Activated CD4-positive, alpha-beta T cell treated with anti-CD3 and anti-CD28 coated beads, Interleukin-2, Interleukin-4, amounts not matched to agents 100 ng/mL and 50 ng/mL, durations not matched to agents 16 hours and 8 hours (primary cell): ENCODE results near the gene SULF2.

Source experiments
- DNase-seq: peaks from one replicate; pipeline ENCODE4 v3.0.0-alpha.2; 2020; ENCODE audit warnings: low spot score

Gene SULF2

DNA sequence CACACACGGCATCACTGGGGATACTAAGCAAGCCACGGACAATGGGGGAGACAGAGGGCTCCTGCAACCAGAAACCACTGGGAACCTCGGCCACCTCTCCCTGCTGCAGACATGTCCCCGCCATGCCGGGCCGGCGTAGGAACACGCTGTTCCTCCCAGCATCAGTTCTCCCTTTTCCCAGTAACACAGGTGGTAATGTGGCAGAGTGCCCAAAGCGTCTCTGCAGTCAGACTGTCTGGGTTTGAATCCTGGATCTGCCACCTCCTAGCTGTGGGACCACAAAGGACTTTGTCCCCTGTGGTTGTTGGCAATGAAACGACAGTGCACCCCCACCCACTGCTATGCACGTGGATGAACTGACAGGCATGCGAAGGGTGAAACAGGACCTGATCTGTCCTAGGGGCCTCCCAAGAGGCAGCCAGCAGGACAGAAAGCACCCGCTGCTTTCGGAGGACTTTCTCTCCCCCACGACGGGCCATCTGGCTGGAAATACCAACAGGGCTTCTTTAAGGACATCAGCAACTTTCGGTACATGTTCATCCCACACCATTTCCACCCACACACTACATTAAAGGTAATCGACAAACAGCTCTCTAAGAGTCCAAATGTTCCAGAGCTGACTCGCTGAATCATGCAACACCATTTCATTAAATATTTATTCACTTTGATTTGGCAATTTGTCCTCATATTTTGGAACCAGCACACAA, 74.1 kb downstream of the SULF2 start:
- no peak for DNase-seq

DNA sequence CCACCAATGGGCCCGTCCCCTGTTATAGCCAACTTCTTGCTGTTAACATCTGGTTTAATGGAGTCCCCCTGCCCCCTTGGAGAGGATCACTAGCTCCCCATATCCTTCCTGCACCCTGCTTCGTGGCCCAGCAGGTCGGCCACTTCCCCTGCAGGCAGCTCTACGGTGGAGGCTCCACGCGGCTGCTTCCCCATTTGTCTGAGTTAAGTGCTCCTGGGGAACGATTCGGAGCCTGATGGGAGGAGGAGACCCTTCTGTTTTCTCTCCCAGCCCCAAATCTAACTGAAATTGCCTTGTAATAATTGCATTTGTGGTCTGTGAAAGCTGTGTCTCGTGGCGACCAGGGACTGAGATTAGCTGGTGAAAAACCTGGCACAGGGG, 74.6 kb downstream of the SULF2 start:
- DNase-seq = no peak

DNA sequence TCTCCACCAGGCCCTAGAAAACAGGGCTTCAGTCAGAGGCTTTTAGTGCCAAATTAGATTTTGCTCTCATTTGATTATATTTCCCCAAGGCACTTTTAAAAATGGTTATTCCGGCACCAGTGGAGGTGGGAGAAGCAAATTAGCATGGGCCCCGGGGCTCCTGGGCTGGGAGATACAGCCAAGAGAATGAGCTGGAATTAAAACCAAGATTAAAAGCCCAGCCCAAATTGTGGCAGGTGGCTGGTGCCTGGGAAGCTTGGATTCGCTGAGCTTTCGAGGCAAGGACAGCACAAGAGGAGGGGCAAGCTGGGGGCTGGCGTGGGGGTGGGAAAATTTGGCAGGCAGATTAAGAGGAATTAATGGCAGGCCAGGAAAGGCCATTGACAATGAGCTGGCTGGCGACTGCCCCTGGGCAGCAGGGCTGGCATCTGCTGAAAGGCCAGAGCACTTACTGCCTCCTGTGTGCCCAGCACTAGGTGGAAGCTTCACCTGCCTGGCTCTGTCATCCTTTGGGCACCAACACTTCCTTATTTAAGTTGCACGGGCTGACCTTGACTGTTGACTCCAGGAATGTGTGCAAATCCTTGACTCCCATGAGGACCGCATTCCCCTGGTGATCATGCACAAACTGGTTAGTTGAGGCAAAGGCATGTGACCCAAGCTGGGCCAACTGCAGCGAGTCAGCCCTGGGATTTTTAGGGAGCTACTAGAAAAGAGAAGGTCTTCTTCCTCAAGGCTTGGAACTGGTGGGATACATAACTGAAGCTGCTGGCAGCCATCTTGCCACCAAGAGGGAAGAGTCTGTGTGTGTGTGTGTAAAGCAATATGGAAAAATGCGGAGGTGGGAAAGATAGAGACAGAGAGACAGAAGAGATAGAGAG, 76.1 kb downstream of the SULF2 start:
- no peak for DNase-seq

DNA sequence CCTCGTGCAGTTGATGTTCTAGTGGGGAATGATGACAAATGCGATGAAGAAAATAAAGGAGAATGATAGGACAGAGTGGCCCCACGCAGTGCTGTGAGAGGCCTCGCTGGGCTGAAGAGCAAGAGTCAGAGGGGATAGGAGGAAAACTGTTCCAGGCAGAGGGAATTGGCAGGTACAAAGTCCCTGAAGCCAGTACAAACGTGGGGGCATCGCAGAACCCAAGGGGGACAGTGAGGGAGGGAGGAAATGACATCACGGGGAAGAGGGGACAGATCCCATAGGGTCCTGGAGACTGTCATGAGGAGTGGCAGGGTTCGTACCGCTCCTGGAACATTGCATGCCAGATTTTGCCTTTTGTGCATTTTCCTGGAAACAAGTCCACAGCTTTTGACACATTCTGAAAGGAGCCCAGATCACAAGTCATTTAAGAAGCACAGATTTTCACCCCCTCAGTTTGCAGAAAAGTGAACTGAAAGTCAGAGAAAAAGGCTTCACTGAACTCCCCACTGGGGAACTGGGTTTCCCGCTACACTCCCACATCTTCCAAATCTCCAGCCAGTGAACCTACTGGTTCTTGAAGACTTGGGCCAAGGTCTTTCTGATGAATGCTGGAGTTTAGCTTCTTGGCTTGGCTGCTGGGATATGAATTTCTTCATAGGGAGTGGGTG, 77.0 kb downstream of the SULF2 start:
- no peak for DNase-seq

DNA sequence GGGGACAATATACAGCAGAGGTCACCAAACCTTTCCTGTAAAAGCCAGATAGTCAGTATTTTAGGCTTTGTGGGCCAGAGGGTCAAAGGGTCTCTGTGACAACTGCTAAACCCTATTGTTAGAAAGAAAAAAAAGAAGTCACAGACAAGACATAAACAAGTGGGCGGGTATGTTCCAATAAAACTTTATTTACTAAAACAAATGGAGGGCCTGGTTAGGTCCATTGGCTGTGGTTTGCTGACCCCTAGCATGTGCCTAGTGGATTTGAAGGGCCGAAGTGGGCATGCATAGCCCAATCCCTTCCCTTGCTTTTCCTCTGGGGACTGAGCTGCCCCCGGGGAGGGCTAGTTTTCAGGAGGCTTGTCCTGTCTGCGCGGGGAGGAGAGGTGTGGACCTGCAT, 78.9 kb downstream of the SULF2 start:
- no peak for DNase-seq

DNA sequence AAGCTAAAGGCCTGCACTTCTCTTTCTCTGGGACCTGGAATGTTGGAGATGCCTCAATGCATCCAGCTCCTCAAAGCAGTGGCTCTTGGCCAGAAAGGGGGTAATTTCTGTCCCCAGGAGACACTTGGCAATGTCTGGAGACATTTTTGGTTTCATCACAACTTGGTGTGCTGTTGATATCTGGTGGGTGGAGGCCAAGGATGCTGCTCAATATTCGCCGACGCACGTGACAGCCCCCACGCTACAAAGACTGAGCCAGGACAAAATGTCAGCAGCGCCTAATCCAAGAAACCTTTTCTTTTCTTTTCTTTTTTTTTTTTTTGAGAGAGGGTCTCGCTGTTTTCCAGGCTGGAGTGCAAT, 79.8 kb downstream of the SULF2 start:
- no peak for DNase-seq

DNA sequence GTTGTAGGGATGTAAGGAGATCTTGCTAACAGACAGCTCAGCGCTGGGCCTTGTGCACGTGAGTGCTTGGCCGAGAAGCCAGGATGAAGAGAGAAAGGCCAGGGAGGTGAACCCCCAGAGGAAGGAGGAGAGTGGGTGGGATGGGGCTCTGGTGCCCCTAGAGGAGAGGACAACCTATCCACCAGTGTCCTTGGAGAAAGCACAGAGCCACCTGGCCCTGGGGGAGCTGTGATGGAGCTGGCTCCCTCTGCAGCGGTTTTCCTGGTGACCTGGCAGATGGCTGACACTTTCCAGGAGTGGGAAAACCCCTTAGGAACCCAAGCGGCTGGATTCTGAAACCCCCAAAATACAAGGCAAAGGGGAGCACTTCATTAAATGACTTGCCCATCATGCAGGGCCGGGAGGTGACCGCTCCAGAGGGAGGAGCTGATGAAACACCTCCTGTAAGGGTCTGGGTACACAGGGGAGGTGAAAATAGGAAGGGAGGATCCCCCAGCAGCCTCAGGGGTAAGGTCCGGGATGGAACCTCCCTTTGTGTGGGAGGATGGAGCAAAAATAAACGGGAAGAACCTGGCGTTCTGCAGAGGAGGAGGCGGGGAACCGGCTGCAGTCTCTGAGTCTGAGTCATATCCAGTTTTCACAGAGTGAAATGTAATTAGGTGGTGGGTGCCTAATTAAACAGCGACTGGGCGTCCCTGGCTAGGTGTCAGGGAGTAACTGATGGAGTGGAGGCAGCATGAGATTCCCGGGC, 80.4 kb downstream of the SULF2 start:
- no peak for DNase-seq

DNA sequence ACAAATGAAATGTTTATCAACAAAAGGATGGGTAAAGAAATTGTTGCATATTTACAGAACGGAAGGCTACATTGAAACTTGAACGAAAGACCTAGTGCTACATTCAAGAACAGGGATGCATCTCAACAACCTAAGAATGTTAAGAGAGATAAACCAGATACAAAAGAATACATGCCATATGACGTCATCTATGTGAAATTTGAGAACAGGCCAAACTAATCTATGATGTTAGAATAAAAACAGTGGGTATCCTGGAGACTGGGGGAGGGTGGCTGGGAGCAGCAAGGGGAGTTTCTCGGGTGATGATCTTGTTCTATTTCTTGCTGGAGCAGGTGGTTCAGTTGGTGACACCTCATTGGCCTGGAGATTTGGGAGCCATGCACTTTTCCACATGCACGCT, 81.5 kb downstream of the SULF2 start:
- no peak for DNase-seq

DNA sequence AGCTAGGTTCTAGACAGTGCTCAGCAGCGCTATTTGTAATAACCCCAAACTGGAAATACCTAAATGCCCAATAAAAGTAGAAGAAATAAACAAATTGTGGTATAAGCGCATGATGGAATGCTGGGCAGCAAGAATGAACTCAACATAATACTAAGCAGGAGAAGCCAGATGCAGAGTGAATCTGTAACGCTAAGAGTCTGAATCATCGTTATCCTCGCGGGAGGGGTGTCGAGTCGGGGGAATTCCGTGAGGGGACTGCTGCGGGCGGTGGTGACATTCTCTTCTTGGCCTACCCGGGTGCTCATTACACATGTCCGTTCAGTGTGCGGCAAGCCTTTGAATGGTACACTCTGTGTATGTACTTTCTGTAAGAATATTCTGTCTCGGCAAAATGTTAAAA, 83.7 kb downstream of the SULF2 start:
- no peak for DNase-seq

DNA sequence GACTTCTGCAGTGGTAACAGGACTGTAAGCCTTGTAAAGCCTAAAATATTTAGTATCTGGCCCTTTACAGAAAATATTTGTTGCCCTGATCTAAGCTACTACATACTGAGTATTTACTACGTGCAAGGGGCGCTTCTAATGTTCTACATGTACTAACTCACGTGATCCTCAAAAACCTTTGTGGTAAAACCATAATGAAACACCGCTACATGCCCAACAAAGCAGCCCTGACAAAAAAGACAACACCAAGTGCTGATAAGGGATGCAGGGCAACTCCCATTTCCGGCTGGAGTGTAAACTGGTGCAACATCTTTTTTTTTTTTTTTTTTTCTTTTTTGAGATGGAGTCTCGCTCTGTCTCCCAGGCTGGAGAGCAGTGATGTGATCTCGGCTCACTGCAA, 85.0 kb downstream of the SULF2 start:
- DNase-seq = no peak

DNA sequence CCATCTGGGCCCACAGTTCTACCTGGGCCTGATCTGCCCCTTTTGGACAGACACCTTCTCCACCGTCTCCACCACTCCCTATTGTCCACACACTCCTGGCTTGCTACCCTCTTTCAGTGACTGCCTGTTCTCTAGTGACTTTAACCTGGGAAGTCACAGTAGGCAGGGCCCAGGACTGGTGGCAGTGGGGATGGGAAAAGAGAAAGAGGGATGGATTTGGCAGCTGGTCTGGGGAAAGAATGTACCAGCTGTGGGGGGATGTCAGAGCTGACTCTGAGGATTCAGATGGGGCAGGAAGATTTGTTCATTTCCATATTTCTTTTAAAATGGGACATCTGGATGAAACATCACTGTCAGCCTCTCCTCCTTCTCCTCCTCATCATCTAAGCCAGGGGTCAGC, 85.5 kb downstream of the SULF2 start:
- DNase-seq = no peak

DNA sequence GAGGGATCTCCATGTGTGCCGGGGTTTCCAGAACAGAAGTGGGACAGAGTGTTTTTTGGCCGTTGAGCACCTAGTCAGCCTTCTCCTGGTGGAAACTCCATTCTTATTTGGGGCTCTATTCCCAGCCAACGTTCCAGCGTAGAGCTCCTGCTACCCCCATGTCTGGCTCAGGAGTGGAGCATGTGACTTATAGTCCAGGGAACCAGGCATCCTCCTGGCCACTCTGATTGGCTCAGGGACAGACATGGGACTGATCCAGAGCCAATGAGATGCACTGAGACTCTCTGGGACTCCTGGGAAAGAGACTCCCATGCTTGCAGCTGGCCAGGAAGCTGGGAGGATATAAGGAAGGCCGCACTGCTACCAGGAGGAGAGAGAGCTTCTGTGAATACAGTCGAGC, 87.1 kb downstream of the SULF2 start:
- DNase-seq = no peak

DNA sequence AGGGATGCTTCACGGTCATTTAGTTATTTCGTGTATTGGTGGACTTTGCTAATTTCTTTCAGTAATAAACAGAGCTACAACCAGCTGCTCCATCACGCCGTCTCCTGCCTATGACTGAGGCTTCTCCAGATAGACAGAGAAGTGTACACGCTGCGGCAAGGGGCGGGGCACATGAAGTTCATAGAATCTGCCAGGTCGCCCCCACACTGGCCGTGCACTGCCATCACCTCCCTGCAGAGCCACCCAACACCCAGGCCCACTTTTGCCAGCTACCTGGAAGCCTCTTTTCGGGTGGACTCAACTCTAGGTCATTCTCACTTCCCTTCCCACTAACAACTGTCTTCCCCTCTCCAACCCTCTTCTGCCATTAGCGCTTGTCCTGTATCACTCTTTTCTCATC, 88.4 kb downstream of the SULF2 start:
- no peak for DNase-seq

DNA sequence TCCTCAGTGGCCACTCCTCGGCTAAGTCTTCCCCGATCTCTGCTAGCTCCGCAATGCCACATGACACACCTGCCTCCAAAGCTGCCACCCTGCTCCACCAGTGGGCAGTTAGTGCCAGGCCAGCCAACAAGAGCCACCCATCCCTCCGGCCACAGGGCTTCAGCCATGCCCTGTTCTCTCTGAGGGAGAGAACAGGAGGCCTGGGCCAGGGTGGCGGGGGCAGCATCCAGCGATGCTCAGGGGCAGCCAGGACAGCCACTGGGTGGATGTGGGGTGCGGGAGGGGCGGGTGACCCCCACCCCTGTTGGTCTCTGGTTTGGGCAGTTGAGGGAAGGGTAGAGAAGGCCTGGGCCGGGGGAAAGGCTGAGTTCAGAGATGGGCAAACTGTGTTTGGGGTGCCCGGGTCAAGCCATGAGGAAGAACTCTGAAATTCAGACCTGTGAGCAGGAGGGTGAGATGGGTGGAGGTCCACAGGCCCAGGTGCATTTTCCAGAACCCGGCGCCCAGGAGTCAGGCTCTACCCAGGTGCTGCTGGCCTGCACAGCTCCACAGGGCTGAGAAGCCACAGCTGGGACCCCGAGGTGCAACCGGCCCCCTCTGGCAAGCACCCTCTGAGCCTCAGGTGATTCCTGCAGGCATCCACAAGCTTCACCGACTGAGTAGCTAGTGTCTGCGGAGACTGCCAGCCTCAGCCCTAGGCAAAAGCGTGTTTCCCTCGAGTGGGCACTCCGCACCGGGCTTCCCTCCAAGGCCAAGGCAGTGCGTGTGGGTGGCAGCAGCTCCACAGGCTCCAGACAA, 91.1 kb downstream of the SULF2 start:
- no peak for DNase-seq

DNA sequence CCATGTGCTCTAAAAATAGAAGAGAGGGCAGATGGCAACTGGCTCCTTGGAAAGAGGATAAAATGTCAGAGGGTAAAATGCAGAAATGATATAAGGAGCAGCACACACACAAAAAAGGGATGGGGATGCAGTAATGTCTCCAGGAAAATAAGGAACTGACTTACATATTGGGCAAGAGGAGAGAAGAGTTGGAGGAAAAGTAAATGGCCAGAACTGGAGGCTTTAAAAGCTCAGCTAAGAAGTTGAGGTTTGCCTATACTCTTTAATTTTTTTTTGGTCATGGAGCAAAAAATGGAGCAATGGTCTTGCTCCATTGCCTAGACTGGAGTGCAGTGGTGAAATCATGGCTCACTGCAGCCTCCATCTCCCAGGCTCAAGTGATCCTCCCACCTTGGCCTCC, 93.7 kb downstream of the SULF2 start:
- no peak for DNase-seq

DNA sequence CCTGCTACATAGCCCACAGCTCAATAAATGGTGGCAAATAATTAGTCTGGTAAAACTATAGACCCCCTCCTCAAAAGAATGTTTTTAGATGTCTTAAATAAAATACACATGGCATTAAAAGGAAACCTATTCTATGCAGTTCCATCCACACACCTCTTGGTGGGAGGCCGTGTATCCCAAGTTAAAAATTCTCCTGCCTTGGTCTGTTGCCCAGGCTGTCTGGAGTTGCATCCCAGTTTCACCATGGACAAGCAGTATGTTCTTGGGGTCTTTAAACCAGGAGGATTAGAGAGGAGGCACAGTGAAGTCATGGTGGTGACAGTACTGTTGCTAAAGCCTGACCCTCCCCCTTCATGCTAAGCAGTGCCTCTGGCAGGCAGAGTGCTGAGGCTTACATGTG, 95.5 kb downstream of the SULF2 start:
- DNase-seq = no peak

DNA sequence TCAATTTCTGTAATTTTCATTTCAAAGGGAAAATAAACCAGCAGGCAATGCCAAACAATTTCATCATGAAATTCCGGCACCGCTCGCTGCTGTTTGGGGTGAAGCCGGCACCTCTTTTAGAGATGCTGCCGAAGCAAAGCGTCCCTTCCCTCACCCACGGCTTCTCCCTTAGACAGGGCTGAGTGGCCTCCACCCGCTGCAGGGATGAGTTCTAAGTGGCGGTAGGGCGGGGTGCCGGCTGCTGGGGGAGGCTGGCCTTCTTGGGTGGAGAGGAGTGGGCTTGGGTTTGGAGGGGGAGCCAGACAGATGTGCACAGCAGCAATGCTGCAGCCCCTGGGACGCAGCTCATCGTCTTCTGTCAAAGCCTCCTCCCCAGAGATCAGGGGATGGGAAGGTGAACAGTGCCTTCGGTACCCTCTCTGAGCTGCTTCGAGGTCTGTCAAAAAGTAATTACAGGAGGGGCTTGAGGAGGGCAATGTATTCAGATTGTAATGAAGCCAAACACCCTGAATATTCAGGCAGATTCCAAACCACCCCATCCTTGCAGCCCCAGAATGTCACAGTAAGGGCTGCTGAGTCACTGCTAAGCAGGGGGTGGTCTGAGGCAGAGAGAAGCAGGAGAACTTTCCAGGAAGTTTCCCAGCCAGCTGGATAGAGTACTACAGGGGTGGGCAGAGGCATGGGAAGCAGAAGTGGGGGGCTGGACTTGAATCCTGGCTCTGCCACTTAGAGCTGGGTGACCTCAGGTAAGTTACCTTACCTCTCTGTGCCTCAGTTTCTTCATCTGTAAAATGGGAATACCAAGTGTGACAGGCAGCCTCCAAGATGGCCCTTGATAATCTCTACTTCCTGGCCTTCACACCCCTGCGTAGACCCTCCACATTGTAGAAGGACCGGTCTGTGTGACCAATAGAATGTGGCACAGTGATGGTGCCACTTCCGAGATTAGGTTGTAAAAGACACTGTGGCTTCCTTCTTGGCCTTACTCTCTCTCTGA, 96.6 kb downstream of the SULF2 start:
- no peak for DNase-seq

DNA sequence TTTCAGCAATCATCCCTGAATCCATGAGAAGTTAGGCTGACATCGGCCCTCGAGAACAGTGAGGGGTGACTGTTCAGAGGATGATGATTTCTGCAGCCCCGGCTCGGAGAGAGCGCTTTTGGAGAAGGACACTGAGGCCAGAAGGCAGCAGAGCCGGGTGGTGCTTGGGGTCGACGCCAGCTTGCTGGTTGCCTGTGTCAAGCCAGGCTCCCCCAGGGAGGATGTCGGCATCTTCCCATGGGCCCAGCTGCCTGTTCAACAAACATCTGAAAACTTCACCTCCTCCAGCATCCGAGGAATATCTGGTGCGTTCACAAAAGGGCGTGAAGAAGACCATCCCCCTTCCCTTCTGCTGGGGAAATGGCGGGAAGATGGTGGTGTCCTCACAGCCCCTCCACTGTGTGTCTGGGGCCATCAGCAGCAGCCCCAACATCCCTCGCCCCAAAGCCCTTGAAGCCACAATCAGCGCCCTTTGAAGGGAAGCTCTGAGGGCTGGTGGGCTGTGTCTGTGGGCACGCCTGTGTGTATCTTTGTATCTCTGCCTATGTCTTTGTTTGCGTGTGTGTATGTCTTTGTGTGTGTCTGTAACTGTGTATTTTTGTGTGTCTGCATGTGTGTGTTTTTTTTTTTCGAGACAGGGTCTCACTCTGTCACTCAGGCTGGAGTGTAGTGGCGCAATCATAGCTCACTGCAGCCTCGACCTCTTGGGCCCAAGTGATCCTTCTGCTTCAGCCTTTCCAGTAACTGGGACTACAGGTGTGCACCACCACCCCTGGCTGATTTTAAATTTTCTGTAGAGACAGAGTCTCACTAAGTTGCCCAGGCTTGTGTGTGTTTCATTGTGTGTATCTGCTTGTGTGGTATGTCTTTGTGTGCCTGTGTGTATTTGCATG, 97.9 kb downstream of the SULF2 start:
- DNase-seq = no peak

DNA sequence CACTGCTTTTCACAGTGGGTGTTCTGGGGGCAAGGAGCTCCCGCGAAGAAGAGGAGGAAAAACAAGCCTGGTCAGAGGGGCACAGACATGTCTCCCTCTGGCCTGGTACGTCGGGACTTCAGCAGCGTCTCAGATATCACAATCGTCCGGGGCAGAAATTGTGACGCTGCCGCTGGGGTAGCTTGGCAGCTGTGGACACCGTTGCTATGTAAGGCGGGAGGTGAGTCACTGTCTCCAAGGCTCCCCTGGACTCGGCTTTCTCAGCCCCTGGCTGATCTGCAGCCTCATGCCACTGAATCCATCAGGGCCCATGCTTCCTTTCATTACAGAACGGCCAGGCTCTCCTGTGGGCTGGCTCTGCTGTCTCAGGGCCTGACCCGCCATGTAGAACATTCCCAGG, 98.7 kb downstream of the SULF2 start:
- no peak for DNase-seq
